Parathyroid adenoma (tissue), 2 donors: ENCODE results near the gene TRIM37.

Experiments
- H2AFZ ChIP-seq: fragments of 300-600 bp; sonication (generic); one replicate; pipeline ENCODE4 v1.7.0; 2017; ENCODE audit warnings: antibody characterized with exemption, mild to moderate bottlenecking
- H3K27ac ChIP-seq: fragments of 300-600 bp; sonication (generic); one replicate; pipeline ENCODE4 v1.7.0; 2017
- H3K27me3 ChIP-seq: fragments of 300-600 bp; sonication (generic); one replicate; pipeline ENCODE4 v1.7.0; 2017; ENCODE audit warnings: low read length; ENCODE audit not compliant: control insufficient read depth, insufficient read depth
- H3K36me3 ChIP-seq: fragments of 300-600 bp; sonication (generic); one replicate; pipeline ENCODE4 v1.7.0; 2017; ENCODE audit warnings: low read length; ENCODE audit not compliant: control insufficient read depth, insufficient read depth
- H3K4me1 ChIP-seq: fragments of 300-600 bp; sonication (generic); one replicate; pipeline ENCODE4 v1.7.0; 2017; ENCODE audit warnings: control low read depth
- H3K4me2 ChIP-seq: fragments of 300-600 bp; sonication (generic); one replicate; pipeline ENCODE4 v1.7.0; 2017; ENCODE audit warnings: low read length
- H3K4me3 ChIP-seq: fragments of 300-600 bp; sonication (generic); one replicate; pipeline ENCODE4 v1.7.0; 2017; ENCODE audit warnings: low read depth, low read length
- H3K79me2 ChIP-seq: fragments of 300-600 bp; sonication (generic); one replicate; pipeline ENCODE4 v1.7.0; 2017; ENCODE audit warnings: control low read depth
- H3K9ac ChIP-seq: fragments of 300-600 bp; sonication (generic); one replicate; pipeline ENCODE4 v1.7.0; 2017; ENCODE audit warnings: mild to moderate bottlenecking
- H3K9me3 ChIP-seq: fragments of 300-600 bp; sonication (generic); one replicate; pipeline ENCODE4 v1.7.0; 2017; ENCODE audit warnings: low read length; ENCODE audit not compliant: control insufficient read depth
- TF ChIP-seq, protein P1 (sequence below): fragments of 300-600 bp; sonication (generic); IDR thresholded peaks from one replicate; pipeline ENCODE4 v1.7.0; 2017; ENCODE audit warnings: antibody characterized with exemption, mild to moderate bottlenecking
- donor health status: primary hyperparathyroidism.

The TRIM37 gene

GRCh38 chr17:59152925-59153324, 46.2 kb upstream of the TRIM37 start:
- no peaks in the 10 kb centered on the region for H3K36me3 ChIP-seq
- H3K4me3 ChIP-seq: no peak overlapping the region
- H3K4me2 ChIP-seq: no peak overlapping the region
- no peak overlapping the region for H2AFZ ChIP-seq
- no peaks in the 10 kb centered on the region for H3K9me3 ChIP-seq
- TF ChIP-seq, protein P1, sequence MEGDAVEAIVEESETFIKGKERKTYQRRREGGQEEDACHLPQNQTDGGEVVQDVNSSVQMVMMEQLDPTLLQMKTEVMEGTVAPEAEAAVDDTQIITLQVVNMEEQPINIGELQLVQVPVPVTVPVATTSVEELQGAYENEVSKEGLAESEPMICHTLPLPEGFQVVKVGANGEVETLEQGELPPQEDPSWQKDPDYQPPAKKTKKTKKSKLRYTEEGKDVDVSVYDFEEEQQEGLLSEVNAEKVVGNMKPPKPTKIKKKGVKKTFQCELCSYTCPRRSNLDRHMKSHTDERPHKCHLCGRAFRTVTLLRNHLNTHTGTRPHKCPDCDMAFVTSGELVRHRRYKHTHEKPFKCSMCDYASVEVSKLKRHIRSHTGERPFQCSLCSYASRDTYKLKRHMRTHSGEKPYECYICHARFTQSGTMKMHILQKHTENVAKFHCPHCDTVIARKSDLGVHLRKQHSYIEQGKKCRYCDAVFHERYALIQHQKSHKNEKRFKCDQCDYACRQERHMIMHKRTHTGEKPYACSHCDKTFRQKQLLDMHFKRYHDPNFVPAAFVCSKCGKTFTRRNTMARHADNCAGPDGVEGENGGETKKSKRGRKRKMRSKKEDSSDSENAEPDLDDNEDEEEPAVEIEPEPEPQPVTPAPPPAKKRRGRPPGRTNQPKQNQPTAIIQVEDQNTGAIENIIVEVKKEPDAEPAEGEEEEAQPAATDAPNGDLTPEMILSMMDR: no peak
- H3K27ac ChIP-seq: no peak overlapping the region
- no peak overlapping the region for H3K9ac ChIP-seq
- H3K4me1 ChIP-seq: no peaks in the 10 kb centered on the region
- H3K79me2 ChIP-seq: peaks cover 4% of the 10 kb centered on the region
- H3K27me3 ChIP-seq: no peaks in the 10 kb centered on the region

DNA sequence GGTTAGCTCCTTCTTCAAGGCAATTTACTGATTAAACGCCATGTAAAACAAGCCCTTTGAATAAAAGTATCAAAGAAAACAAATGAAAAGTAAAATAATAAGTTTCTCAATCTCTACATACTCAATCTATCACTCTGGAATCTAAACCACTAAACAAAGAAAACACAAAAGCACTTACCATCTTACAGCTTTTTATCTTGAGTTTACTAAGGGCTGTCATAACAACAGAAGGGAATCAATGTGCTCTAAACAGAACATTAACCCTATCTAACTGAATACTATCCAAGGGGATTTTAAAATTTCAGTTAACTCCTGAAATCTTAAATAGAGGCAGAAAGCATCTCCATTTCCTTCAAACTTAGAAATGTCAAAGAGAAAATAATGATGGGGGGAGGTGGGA, 44.9 kb upstream of the TRIM37 start:
- no peak overlapping the region for H3K27ac ChIP-seq
- H2AFZ ChIP-seq: no peak overlapping the region
- no peak overlapping the region for H3K9ac ChIP-seq
- H3K79me2 ChIP-seq: peaks cover 6% of the 10 kb centered on the region
- no peaks in the 10 kb centered on the region for H3K4me1 ChIP-seq
- H3K36me3 ChIP-seq: no peaks in the 10 kb centered on the region
- H3K27me3 ChIP-seq: no peaks in the 10 kb centered on the region
- no peak overlapping the region for H3K4me2 ChIP-seq
- TF ChIP-seq, protein P1: no peak
- no peak overlapping the region for H3K4me3 ChIP-seq
- H3K9me3 ChIP-seq: no peaks in the 10 kb centered on the region

GRCh38 chr17:59151006-59151405, 44.3 kb upstream of the TRIM37 start:
- no peaks in the 10 kb centered on the region for H3K27me3 ChIP-seq
- H3K4me3 ChIP-seq: no peak overlapping the region
- H3K4me1 ChIP-seq: no peaks in the 10 kb centered on the region
- H3K4me2 ChIP-seq: no peak overlapping the region
- H3K36me3 ChIP-seq: no peaks in the 10 kb centered on the region
- H3K9ac ChIP-seq: no peak overlapping the region
- H2AFZ ChIP-seq: no peak overlapping the region
- no peak overlapping the region for H3K27ac ChIP-seq
- H3K9me3 ChIP-seq: no peaks in the 10 kb centered on the region
- peaks cover 7% of the 10 kb centered on the region for H3K79me2 ChIP-seq
- TF ChIP-seq, protein P1: no peak

DNA sequence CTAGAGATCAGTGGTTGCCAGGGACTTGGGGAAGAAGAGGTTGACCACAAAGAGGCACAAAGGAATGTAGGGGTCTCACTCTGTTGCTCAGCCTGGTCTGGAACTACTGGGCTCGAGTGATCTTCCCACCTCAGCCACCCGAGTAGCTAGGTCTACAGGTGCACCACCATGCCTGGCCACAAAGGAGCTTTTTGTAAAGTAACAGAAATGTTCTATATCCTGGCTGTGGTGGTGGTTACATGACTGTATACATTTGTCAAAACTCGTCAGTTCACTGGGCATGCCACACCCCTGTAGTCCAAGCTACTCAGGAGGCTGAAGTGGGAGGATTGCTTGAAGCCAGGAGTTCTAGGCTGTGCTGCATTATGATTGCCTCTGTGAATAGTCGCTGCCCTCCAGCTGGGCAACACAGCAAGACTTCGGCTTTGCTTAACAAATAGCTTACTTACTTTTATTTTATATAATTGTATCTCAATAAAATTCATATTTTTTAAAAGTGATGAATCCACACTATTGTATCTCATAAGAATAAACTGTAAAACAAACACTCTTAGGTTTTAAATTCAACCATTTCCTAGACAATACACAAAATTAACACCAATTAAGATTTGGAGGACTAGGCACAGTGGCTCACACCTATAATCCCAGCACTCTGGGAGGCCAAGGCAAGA, 43.3 kb upstream of the TRIM37 start:
- H3K4me3 ChIP-seq: no peak overlapping the region
- no peak overlapping the region for H3K27ac ChIP-seq
- H3K27me3 ChIP-seq: no peaks in the 10 kb centered on the region

More for the DNA sequence above, 43.3 kb upstream of the TRIM37 start:
- H3K9me3 ChIP-seq: no peaks in the 10 kb centered on the region
- H3K36me3 ChIP-seq: no peaks in the 10 kb centered on the region
- H3K4me1 ChIP-seq: no peaks in the 10 kb centered on the region
- no peak overlapping the region for H3K4me2 ChIP-seq
- TF ChIP-seq, protein P1: no peak
- no peak overlapping the region for H3K9ac ChIP-seq
- H2AFZ ChIP-seq: no peak overlapping the region
- peaks cover 7% of the 10 kb centered on the region for H3K79me2 ChIP-seq
